Umbilical cord (tissue), 2 donors: ENCODE measurements around the gene DUSP28. TPM values are rescaled to one million over a fixed set of nuclear protein-coding genes. Genes with fewer than 3 reads are reported as not detected.

Source experiments
- DNase-seq: peaks from one replicate; pipeline ENCODE4 v3.0.0-alpha.2; 2015; ENCODE audit warnings: low spot score
- total RNA-seq: library from RNA; depleted of rRNA; stranded (reverse); fragments of >200 nt; gene quantifications from one replicate; pipeline ENCODE4 v1.2.3, GENCODE V29; 2014; ENCODE audit warnings: low replicate concordance; ENCODE audit not compliant: insufficient read depth

DUSP28 gene
- total RNA-seq, 1 donor from 2014 or later, result 2.2 TPM

DNA sequence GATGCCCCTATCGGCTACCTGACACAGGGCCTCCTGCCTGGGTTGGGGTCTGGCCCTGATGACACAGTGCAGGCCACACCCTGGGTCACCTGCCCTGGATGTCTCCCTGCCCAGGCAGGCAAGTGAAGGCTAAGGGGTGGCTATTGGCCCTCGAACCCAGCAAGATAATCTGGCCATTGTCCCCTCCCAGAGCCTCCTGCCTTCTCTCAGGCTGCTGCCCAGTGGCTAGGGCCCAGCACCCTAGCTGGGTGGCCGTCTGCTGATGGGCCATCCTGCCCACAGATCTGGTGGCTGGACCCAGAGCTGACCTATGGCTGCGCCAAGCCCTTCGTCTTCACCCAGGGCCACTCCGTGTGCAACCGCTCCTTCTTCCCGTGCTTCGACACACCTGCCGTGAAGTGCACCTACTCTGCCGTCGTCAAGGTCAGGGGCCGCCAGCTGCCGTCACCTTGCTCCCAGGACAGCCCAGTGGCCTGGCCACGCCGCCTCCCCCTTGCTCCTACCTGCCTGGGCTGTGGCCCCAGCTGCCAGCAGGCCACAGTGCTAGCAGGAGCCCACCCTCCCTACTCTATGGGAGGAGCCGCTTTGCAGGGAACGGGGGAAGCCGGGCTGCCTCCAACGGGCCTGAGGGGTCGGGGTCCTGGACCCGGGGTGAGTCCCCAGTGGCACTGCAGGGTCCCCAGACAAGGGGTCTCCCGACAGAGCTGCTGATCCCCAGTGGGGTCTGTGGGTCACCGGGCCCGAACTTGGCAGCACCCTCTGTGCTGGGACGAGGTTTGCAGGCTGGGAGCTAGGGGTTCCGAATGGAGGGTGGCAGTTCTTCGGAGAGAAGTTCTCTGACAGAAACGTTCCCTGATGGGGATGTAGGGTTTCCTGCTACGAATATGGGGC is 12.2 kb downstream of the DUSP28 start:
- no peak for DNase-seq

GRCh38 chr2:240573071-240573515 is 12.9 kb downstream of the DUSP28 start:
- DNase-seq, result no peak

DNA sequence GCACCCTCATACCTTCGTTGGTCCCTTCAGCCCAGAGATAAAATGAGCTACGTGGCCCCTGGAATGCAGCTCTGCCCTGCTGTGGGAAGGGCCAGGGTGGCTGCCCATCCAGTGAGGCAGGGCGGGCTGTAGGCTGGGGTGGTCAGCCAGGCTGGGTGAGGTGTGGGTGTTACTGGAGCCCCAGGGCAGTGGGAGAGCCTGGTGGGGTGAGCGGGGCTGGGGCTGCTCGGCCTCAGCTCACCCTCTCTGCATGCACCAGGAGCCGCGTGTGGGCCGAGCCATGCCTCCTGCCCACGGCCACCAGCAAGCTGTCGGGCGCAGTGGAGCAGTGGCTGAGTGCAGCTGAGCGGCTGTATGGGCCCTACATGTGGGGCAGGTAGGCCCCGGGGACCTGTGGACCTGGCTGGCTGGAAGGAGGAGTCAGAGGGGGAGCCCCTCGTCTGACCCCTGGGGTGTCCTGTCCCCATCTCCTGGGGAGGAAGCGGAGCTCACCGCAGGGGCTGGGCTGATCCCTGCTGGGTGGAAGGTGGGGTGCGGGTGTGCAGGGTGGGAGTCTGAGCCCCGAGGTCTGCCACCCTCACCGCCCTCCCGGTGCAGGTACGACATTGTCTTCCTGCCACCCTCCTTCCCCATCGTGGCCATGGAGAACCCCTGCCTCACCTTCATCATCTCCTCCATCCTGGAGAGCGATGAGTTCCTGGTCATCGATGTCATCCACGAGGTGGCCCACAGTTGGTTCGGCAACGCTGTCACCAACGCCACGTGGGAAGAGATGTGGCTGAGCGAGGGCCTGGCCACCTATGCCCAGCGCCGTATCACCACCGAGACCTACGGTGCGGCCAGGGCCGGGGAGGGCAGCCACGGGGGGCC is 13.6 kb downstream of the DUSP28 start:
- no peak for DNase-seq

DNA sequence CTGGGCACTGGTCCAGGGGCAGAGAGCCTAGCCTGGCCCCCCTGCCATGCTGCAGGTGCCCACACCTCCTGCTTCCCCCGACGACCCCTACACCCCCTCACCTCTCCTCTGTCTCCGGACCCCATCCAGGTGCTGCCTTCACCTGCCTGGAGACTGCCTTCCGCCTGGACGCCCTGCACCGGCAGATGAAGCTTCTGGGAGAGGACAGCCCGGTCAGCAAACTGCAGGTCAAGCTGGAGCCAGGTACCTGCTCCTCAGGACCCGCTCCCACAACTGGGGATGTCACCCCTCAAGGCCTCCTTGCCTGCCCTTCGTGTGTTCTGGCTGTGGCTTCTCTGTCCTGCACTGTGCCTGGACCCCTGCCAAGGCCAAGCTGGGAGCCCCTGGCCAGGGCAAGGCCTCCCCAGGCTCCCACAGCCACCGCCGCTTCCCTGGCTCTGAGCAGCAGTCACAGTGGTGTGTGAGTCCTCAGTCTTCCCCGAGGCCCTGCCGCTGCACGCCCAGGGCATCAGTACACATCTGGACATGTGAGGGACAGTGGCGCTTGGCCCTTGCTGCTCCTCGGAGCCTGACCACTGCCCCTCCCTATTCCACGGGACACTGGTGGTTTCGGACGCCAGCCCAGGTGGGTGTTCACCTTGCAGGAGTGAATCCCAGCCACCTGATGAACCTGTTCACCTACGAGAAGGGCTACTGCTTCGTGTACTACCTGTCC is 14.4 kb downstream of the DUSP28 start:
- no peak for DNase-seq

DNA sequence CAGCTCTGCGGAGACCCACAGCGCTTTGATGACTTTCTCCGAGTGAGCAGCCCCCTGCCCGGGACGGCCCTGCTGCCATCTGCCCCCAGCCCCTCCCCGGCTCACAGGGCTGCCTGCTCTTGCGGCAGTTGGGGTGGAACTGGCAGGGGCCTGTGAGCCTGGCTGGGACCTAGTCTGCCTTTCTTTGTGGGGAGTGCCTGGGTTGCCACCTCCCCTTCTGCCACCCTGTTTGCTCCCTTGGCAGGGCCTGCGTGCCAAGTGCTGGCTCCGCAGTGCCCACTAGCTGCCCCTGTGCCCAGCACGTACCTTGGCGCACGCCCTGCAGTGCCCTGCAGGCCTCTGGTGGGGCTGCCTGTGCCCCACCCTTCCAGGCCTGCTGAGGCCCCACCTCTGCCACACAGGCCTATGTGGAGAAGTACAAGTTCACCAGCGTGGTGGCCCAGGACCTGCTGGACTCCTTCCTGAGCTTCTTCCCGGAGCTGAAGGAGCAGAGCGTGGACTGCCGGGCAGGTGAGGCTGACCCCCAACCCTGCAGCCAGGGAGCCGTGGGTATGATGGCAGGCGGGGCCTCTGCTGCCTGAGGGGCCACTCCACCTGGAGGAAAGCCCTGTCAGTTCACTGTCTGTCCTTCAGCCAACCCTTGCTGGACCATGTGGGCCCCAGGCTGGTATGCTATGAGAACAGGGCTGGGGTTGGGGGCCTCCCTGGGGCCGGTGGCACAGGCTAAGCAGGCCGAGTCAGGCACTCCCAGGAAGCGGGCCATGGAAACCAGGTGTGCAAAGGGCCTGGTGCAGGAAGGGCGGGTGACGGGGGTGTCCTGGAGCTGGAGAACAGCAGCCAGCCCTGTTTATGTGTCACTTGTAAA is 15.2 kb downstream of the DUSP28 start:
- no peak for DNase-seq

GRCh38 chr2:240576036-240576435 is 15.9 kb downstream of the DUSP28 start:
- DNase-seq, result no peak

DNA sequence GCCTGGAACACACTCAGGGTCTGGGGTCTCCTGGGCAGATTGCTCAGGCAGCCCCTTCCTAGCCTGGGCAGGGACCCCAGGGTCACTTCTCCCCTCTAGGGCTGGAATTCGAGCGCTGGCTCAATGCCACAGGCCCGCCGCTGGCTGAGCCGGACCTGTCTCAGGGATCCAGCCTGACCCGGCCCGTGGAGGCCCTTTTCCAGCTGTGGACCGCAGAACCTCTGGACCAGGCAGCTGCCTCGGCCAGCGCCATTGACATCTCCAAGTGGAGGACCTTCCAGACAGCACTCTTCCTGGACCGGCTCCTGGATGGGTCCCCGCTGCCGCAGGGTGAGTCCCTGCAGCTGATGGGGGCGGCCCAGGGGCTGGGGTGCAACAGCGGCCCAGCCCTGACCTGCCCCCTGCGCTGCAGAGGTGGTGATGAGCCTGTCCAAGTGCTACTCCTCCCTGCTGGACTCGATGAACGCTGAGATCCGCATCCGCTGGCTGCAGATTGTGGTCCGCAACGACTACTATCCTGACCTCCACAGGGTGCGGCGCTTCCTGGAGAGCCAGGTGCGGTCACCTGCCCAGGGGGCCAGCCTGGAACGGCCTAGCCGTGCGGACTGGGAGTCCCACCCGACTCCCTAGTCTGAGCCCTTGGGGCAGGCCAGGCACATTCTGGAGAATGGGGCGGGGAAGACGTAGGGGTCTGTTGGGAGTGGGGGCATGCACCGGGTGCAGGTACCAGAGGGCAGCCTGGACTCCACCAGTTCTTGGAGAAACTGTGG is 16.5 kb downstream of the DUSP28 start:
- DNase-seq, result no peak

DNA sequence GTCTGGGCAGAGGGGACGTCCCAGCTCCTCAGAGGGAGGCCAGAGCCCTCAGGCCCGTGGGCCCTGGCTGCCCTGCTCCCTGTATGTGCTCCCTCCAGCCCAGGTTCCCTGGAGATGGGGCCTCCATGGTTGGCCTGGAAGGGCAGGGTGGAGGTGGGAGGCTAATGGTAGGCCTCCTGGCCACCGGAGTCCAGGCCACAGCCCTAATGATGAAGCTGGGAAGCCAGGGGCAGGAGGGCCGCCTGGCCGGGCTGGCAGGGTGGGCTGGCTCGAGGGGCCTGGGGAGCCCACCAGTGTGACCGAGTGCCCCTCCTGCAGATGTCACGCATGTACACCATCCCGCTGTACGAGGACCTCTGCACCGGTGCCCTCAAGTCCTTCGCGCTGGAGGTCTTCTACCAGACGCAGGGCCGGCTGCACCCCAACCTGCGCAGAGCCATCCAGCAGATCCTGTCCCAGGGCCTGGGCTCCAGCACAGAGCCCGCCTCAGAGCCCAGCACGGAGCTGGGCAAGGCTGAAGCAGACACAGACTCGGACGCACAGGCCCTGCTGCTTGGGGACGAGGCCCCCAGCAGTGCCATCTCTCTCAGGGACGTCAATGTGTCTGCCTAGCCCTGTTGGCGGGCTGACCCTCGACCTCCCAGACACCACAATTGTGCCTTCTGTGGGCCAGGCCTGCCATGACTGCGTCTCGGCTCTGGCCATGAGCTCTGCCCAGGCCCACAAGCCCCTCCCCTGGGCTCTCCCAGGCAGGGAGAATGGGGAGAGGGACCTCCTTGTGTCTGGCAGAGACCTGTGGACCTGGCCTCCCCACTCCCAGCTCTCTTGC is 17.3 kb downstream of the DUSP28 start:
- DNase-seq, result no peak

DNA sequence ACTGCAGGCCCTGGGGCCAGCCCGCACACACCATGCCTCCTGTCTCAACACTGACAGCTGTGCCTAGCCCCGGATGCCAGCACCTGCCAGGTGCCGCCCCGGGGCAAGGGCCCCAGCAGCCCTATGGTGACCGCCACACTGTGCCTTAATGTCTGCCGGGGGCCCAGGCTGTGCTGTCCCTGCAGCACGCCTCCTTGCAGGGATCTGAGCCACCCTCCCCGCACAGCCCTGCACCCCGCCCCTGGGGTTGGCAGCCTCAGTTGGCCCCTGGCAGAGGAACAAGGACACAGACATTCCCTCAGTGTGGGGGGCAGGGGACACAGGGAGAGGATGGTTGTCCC is 17.9 kb downstream of the DUSP28 start:
- DNase-seq, result no peak

DNA sequence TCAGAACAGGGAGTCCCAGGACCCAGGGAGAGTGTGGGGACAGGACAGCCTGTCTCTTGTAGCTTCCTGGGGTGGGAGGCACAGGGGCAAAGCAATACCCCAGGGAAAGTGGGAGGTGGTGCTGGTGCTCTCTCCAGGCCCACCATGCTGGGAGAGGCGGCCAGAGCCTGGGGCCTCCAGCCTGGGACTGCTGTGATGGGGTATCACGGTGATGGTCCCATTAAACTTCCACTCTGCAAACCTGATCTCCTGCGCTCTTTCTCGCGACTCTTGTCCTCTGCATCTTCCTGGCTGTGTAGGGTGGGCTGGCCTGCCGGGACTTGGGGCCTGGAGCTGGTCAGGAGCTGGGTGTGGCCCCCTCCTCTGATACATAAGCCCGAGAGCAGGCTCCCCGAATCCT is 18.3 kb downstream of the DUSP28 start:
- no peak for DNase-seq

DNA sequence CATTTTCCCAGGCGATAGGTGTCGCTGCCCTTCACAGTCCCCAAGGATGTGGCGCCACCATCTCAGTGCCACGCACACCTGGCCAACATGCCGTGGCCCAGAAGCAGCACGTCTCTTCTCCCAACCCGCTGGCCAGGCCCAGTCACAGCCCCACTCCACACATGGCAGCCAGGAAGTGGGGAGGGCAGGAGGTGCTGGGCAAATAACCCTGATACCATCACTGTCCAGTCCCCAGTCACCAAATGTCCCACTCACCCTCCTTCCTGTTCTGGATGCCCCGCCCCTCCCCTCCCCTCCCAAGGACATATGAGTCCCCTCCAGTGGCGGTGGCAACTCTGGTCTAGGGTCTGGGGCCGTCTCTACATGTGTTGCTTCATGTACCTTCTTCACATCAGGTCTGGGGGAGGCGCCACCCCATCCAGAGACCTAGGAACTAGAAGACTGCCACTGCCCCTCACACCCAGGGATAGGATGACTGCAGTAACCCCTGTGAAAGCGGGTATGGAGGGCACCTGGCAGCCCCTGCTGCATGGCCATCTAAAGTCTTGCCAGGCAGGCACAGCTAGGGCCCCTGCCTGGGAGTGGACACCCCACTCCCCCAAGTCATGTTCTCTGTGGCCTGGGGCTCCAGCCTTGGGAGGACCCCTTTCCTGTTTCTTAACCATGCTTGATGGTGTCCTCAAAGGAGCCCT is 19.1 kb downstream of the DUSP28 start:
- no peak for DNase-seq

GRCh38 chr2:240579771-240580614 is 19.8 kb downstream of the DUSP28 start:
- DNase-seq, result peak; percentile 75

DNA sequence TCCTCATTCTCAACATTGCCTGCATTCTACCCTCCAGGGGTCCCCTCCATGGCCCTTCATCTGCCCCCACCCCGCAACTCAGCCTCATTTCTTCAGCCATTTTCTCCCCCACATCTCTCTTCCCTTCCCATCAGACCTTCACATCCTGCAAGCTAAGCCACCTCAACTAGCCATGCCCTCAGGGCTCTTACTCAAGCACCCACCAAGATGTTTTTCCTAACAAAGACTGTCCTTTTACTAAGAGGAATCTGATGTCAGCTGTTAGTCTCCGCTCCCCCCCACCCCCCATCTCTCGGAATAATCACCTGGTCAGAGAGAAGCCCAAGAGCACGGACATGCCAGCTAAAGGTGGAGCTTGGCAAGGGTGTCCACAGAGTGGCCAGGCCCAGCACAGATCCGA is 21.7 kb downstream of the DUSP28 start:
- DNase-seq, result no peak

DNA sequence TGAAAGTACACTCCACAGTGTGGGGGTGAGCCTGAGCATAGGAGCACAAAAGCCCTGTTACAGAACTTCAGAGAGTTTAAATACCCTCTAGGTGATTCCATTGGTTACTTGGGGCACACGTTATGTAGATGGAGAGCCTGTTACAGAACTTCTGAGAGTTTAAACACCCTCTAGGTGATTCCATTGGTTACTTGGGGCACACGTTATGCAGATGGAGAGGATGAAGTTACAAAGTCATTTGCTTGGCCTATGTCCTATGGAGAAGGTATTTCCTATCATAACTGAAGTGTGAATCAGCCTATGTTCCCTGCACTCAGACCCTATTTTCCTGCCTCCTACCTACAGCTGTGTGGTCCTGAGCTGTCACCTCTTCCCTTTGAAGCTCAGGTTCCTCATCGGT is 22.6 kb downstream of the DUSP28 start:
- DNase-seq, result no peak

- DNase-seq, result no peak
Measured at GRCh38 chr2:240583774-240584173, 23.6 kb downstream of the DUSP28 start.

DNA sequence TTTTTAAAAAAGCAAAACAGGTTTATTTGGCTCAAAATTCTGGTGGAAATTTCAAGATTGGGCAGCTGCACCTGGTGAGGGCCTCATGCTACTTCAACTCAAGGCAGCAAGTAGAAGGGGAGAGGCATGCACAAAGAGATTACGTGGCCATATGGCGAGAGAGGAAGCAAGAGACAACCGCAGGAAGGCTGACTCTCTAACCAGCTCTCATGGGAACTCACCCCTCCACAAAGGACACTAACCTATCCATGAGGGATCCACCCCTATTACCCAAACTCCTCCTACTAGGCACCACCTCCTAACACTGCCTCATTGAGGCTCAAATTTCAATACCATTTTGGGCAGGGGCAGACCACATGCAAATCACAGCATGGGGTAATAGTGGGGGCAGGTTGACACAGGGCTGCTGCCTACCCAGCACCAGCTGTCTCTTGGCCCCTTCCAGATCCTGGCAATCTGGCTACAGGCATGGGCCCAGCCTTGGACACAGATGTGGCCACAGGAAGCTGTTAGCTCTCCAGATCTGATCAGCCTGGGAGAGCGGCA is 24.4 kb downstream of the DUSP28 start:
- no peak for DNase-seq

GRCh38 chr2:240585101-240585500 is 24.9 kb downstream of the DUSP28 start:
- no peak for DNase-seq
